A549 treated with Mapracorat at 1 μM for 4 hours (cell line): Measurements from ENCODE around the gene GSTA1. TPM values are rescaled to one million over a fixed set of nuclear protein-coding genes. Genes with fewer than 3 reads are reported as not detected.

ENCODE experiments used
- total RNA-seq: library from RNA; stranded (reverse); fragments of 200-300 nt; extraction: Qiagen RNA extraction; gene quantifications from 5 replicates; pipeline ENCODE4 v1.2.3, GENCODE V29; 2022

The GSTA1 gene
- not detected in 5 replicates for total RNA-seq

GRCh38 chr6:52803668-52804255, at the start of gene GSTA1:
Gene GSTA1, minus strand, starts transcription at chr6:52803816. Its CDS starts 4,549 bp downstream, at chr6:52799267.

GRCh38 chr6:52840763-52841585, 37.4 kb upstream of the GSTA1 start, which contains the start of gene GSTA5:
Gene GSTA5, minus strand, starts transcription at chr6:52840813.

GRCh38 chr6:52763322-52763916, 40.2 kb downstream of the GSTA1 start, which contains the start of gene GSTA2:
Gene GSTA2, minus strand, starts transcription at chr6:52763475. Its CDS starts 5,528 bp downstream, at chr6:52757947.

Other genes with a start within 250 kb of the GSTA1 start
- gene TRAM2, start 226.8 kb downstream of the GSTA1 start, total RNA-seq = 29.7 to 36.7 TPM (median 34.3 TPM) in 5 replicates
- 32.8 to 45.2 TPM (median 38.4 TPM) in 5 replicates for gene TMEM14A, start 132.7 kb downstream of the GSTA1 start, total RNA-seq
- gene GSTA2, start 40.3 kb downstream of the GSTA1 start, total RNA-seq = not detected in 5 replicates
- not detected in 5 replicates for gene GSTA5, start 37.0 kb upstream of the GSTA1 start, total RNA-seq
- gene GSTA3, start 105.9 kb upstream of the GSTA1 start, total RNA-seq = not detected in 5 replicates
- gene GSTA4, start 191.5 kb upstream of the GSTA1 start, total RNA-seq = 8.6 to 10.1 TPM (median 8.7 TPM) in 5 replicates